ENCODE data around the gene PSME3IP1.
A peak's percentile ranks its signal among the peaks of the same experiment; 100 is the strongest.

PSME3IP1 gene

GRCh38 chr16:57196286-57196685, 10.4 kb upstream of the PSME3IP1 start:
- Histone ChIP-seq H3K27ac (ENCODE audit: extremely low read depth, low read depth, low read length) (no peak overlapping the region), H3K4me3 (ENCODE audit: low read depth, low read length) (no peak overlapping the region), H3K36me3 (ENCODE audit: control insufficient read depth in 2 of 2, insufficient read depth in 1 of 2, low read length in 2 of 2) (no peaks in the 10 kb centered on the region), H3K4me1 (ENCODE audit: control insufficient read depth, insufficient read depth, low read length) (peaks cover 17% of the 10 kb centered on the region), H3K9me3 (ENCODE audit: control insufficient read depth, insufficient read depth, low read depth, low read length) (no peaks in the 10 kb centered on the region)
- ChIA-PET CTCF (no interaction called here), POLR2A (no interaction called here)
- no peak for TF ChIP-seq BCL11B (tag by site-specific recombination; IDR thresholded peaks at IDR 0.05; ENCODE audit: low read depth)
- no peak for TF ChIP-seq ZNF184 (tag by site-specific recombination; IDR thresholded peaks at IDR 0.05)
- TF ChIP-seq INSM2 (tag by site-specific recombination; IDR thresholded peaks at IDR 0.05) = no peak
- TF ChIP-seq ZFP3 (tag by site-specific recombination; IDR thresholded peaks at IDR 0.05; ENCODE audit: low read depth) = no peak
- TF ChIP-seq ZNF362 (tag by site-specific recombination; IDR thresholded peaks at IDR 0.05) = no peak

- ChIA-PET CTCF (interaction anchor here (0.6 to 1.3 kb wide), 2 partner anchors 11 kb away, joined by 3 to 4 read pairs; no protein-coding TSS in a partner anchor), POLR2A (interaction anchor here (1.0 kb wide), 1 partner anchor 51 kb away, joined by 4 read pairs; the partner anchor contains the start of gene ARL2BP)
- no peaks in the 10 kb centered on the region for H3K9me3 ChIP-seq (ENCODE audit: control insufficient read depth, insufficient read depth, low read depth, low read length)
- H3K4me3 ChIP-seq (ENCODE audit: low read depth, low read length) = no peak overlapping the region
- TF ChIP-seq ZNF2 (tag by site-specific recombination; IDR thresholded peaks at IDR 0.05) (no peak), PRDM1 (tag by site-specific recombination; IDR thresholded peaks at IDR 0.05) (peak; percentile 22; the same call in 1 of the 2 replicates), ZNF404 (tag by site-specific recombination; IDR thresholded peaks at IDR 0.05) (no peak), KLF10 (tag by site-specific recombination; IDR thresholded peaks at IDR 0.05) (no peak), ZNF146 (tag by site-specific recombination; IDR thresholded peaks at IDR 0.05) (no peak), ZNF16 (tag by site-specific recombination; IDR thresholded peaks at IDR 0.05; ENCODE audit: low read depth) (no peak), ZSCAN30 (tag by site-specific recombination; IDR thresholded peaks at IDR 0.05) (no peak), ZNF423 (tag by site-specific recombination; IDR thresholded peaks at IDR 0.05) (no peak), MEIS1 (CRISPR knock-in tag; IDR thresholded peaks at IDR 0.05; ENCODE audit: borderline replicate concordance) (no peak), ZNF214 (tag by site-specific recombination; IDR thresholded peaks at IDR 0.05; ENCODE audit: borderline replicate concordance) (no peak), ZBTB20 (tag by site-specific recombination; IDR thresholded peaks at IDR 0.05) (no peak), HOXC10 (CRISPR knock-in tag; IDR thresholded peaks at IDR 0.05) (no peak), MZF1 (tag by site-specific recombination; IDR thresholded peaks at IDR 0.05; ENCODE audit: borderline replicate concordance) (no peak), ZNF580 (tag by site-specific recombination; IDR thresholded peaks at IDR 0.05) (no peak), PRDM6 (tag by site-specific recombination; IDR thresholded peaks at IDR 0.05) (0 out of 2 replicates have a peak, but pooled peaks have one; percentile 26)
- H3K36me3 ChIP-seq (ENCODE audit: control insufficient read depth in 2 of 2, insufficient read depth in 1 of 2, low read length in 2 of 2) = no peaks in the 10 kb centered on the region
- H3K27ac ChIP-seq (ENCODE audit: extremely low read depth, low read depth, low read length) = no peak overlapping the region
- peaks cover 28% of the 10 kb centered on the region for H3K4me1 ChIP-seq (ENCODE audit: control insufficient read depth, insufficient read depth, low read length)
Measured at GRCh38 chr16:57194512-57194911, 8.7 kb upstream of the PSME3IP1 start.

All from HEK293 (cell line).